B cell (primary cell): ENCODE results near the gene RPS15.
"Not testable (repeated sequence)": the region's sequence is repeated elsewhere in the genome, so short reads cannot be mapped to it uniquely, and the experiment has no call there.

Experiments
- EZH2 ChIP-seq: IDR thresholded peaks from 2 replicates; pipeline ENCODE4 v1.6.1; 2012; ENCODE audit warnings: borderline replicate concordance, low read depth, mild to moderate bottlenecking, moderate library complexity, low read length; ENCODE audit not compliant: insufficient read depth, poor library complexity, severe bottlenecking
- TF ChIP-seq, protein P1 (sequence below): fragments of 200-600 bp; IDR thresholded peaks from one replicate; pipeline ENCODE4 v1.8.0; 2022; ENCODE audit warnings: antibody characterized with exemption, mild to moderate bottlenecking

DNA sequence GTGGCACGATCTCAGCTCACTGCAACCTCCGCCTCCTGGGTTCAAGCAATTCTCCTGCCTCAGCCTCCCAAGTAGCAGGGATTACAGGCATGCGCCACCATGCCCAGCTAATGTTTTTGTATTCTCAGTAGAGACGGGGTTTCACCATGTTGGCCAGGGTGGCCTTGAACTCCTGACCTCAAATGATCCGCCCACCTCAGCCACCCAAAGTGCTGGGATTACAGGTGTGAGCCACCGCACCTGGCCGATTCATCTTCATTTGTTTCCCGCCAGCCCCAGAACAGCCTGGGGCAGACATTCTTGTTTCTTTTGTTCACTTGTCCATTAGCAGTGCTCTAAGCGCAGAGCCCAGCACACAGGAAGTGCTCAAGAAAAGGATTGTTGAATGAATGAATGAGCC lies 38.9 kb downstream of the RPS15 start:
- TF ChIP-seq, protein P1, sequence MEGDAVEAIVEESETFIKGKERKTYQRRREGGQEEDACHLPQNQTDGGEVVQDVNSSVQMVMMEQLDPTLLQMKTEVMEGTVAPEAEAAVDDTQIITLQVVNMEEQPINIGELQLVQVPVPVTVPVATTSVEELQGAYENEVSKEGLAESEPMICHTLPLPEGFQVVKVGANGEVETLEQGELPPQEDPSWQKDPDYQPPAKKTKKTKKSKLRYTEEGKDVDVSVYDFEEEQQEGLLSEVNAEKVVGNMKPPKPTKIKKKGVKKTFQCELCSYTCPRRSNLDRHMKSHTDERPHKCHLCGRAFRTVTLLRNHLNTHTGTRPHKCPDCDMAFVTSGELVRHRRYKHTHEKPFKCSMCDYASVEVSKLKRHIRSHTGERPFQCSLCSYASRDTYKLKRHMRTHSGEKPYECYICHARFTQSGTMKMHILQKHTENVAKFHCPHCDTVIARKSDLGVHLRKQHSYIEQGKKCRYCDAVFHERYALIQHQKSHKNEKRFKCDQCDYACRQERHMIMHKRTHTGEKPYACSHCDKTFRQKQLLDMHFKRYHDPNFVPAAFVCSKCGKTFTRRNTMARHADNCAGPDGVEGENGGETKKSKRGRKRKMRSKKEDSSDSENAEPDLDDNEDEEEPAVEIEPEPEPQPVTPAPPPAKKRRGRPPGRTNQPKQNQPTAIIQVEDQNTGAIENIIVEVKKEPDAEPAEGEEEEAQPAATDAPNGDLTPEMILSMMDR: not testable (repeated sequence)
- TF ChIP-seq EZH2: not testable (repeated sequence)
